K562 (cell line): ENCODE results near the gene SLC8A2.

ENCODE experiments used
- CHD2 ChIP-seq: IDR thresholded peaks from 2 replicates; pipeline ENCODE4 v1.6.1; 2011; ENCODE audit warnings: low read depth, low read length
- FOXA3 ChIP-seq, 2 experiments: fragments of 450-650 bp in 1 of 2; sonication (generic) in 1 of 2; formaldehyde crosslinking; IDR thresholded peaks in 1 of 2; conservative IDR thresholded peaks in 1 of 2; 2 replicates each; pipeline versions ENCODE4 v1.4.0 to v1.8.0; 2020 to 2022; ENCODE audit warnings: mild to moderate bottlenecking in 2 of 2, missing genetic modification reagents in 1 of 2
- FOXJ3 ChIP-seq: sonication (generic); formaldehyde crosslinking; IDR thresholded peaks from 2 replicates; pipeline ENCODE4 v1.4.0; 2020; ENCODE audit warnings: mild to moderate bottlenecking, missing genetic modification reagents
- MAZ ChIP-seq, 2 experiments: fragments of 450-650 bp in 1 of 2; sonication (generic) in 1 of 2; formaldehyde crosslinking; IDR thresholded peaks in 1 of 2; conservative IDR thresholded peaks in 1 of 2; 2 replicates each; pipeline versions ENCODE4 v1.4.0 to v1.5.0; 2020; ENCODE audit warnings: mild to moderate bottlenecking in 1 of 2, missing genetic modification reagents in 1 of 2
- POLR2A ChIP-seq: fragments of 450-650 bp; conservative IDR thresholded peaks from 2 replicates; pipeline ENCODE4 v1.6.1; 2016
- TAF15 ChIP-seq: fragments of 200-400 bp; formaldehyde crosslinking; IDR thresholded peaks from 2 replicates; pipeline ENCODE4 v1.6.1; 2017; ENCODE audit warnings: mild to moderate bottlenecking, low read depth, low read length, moderate library complexity
- TBP ChIP-seq: optimal IDR thresholded peaks from 2 replicates; pipeline ENCODE3; 2011; ENCODE audit warnings: low read depth, low read length, improper control_type of control experiment
- ZFP36 ChIP-seq: fragments of 150-350 bp; IDR thresholded peaks from 2 replicates; pipeline ENCODE4 v1.6.1; 2018; ENCODE audit warnings: low read length, low read depth; ENCODE audit not compliant: partially characterized antibody
- TF ChIP-seq, protein P1 (sequence below), 3 experiments: IDR thresholded peaks in 2 of 3; conservative IDR thresholded peaks in 1 of 3; 2 replicates each; pipeline ENCODE4 v1.5.1; 2011 to 2012; ENCODE audit warnings: low read length in 3 of 3, mild to moderate bottlenecking in 3 of 3, control low read depth in 2 of 3, improper control_type of control experiment in 1 of 3, inconsistent platforms in 1 of 3, low read depth in 1 of 3, mixed read lengths in 1 of 3, moderate library complexity in 1 of 3; ENCODE audit not compliant: insufficient read depth in 2 of 3
- TF ChIP-seq, protein P2 (sequence below): sonication (generic); formaldehyde crosslinking; IDR thresholded peaks from 2 replicates; pipeline ENCODE4 v1.8.1; 2022; ENCODE audit warnings: missing genetic modification reagents

DNA sequence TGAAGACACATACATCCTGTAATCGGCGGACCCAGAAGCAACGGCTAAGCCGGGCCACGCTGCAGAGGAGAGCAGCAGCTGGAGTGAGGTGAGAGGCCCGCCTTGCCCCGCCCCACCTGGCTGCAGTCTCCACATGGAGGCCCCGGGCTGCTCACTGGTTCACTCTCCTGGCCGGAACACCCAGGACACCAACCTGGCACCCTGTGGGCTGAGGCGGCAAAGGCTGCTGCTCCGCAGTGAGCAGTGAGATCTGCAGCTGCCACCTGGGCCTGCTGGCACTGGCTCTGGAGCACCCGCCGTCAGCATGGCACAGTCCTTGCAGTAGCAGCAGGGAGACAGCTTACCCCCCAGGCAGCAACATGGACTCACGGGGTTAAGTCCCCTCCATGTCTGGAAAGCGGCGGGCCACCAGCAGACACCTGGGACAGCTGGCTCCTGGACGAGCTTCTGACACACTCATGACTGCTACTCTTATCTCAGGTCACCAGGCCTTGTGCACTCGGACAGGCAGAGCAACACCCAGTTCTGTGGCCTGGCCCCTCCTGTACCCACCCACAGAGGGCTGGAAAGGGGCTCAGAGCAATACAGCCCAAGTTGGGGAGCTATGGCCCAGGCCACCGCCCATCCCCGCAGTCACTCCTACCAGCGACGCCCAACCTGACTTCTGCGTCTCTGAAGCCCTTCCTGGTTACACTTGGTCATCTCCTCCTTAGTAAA is 25.5 kb upstream of the SLC8A2 start:
- TF ChIP-seq POLR2A (no peak; the same call in 1 of the 2 replicates), FOXA3 (CRISPR knock-in tag; conservative IDR thresholded peaks at IDR 0.05 in 1 of 2, IDR thresholded peaks at IDR 0.05 in 1 of 2) (no peak), TAF15 (no peak), FOXJ3 (CRISPR knock-in tag) (no peak), ZFP36 (no peak), CHD2 (no peak), TBP (no peak), MAZ (CRISPR knock-in tag; conservative IDR thresholded peaks at IDR 0.05 in 1 of 2, IDR thresholded peaks at IDR 0.05 in 1 of 2) (0 out of 4 replicates have a peak, but pooled peaks of 1 of the 2 experiments have one; percentile 50)
- TF ChIP-seq, protein P1, sequence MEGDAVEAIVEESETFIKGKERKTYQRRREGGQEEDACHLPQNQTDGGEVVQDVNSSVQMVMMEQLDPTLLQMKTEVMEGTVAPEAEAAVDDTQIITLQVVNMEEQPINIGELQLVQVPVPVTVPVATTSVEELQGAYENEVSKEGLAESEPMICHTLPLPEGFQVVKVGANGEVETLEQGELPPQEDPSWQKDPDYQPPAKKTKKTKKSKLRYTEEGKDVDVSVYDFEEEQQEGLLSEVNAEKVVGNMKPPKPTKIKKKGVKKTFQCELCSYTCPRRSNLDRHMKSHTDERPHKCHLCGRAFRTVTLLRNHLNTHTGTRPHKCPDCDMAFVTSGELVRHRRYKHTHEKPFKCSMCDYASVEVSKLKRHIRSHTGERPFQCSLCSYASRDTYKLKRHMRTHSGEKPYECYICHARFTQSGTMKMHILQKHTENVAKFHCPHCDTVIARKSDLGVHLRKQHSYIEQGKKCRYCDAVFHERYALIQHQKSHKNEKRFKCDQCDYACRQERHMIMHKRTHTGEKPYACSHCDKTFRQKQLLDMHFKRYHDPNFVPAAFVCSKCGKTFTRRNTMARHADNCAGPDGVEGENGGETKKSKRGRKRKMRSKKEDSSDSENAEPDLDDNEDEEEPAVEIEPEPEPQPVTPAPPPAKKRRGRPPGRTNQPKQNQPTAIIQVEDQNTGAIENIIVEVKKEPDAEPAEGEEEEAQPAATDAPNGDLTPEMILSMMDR (IDR thresholded peaks at IDR 0.05 in 2 of 3, conservative IDR thresholded peaks at IDR 0.05 in 1 of 3; ENCODE audit: insufficient read depth in 2 of 3, low read depth in 1 of 3, low read length in 3 of 3) = no peak
- TF ChIP-seq, protein P2, sequence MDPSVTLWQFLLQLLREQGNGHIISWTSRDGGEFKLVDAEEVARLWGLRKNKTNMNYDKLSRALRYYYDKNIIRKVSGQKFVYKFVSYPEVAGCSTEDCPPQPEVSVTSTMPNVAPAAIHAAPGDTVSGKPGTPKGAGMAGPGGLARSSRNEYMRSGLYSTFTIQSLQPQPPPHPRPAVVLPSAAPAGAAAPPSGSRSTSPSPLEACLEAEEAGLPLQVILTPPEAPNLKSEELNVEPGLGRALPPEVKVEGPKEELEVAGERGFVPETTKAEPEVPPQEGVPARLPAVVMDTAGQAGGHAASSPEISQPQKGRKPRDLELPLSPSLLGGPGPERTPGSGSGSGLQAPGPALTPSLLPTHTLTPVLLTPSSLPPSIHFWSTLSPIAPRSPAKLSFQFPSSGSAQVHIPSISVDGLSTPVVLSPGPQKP (CRISPR knock-in tag) = no peak
